Activated CD8-positive, alpha-beta memory T cell treated with anti-CD3 and anti-CD28 coated beads, Interleukin-2, amount 50 U/mL, for 1 hour (primary cell): ENCODE results near the gene FKBP10.
"Not testable (repeated sequence)": the region's sequence is repeated elsewhere in the genome, so short reads cannot be mapped to it uniquely, and the experiment has no call there.

ENCODE experiments used
- DNase-seq: peaks from one replicate; pipeline ENCODE4 v3.0.0-alpha.2; 2020; ENCODE audit errors: extremely low read depth

FKBP10 gene

GRCh38 chr17:41810659-41811548 is 1.9 kb upstream of the FKBP10 start:
- no peak for DNase-seq

GRCh38 chr17:41811549-41812380 is 1.0 kb upstream of the FKBP10 start, which contains the start of gene P3H4:
Gene P3H4 (minus strand): TSS chr17:41811949. CDS start chr17:41811915, 34 bp downstream.
- peak; percentile 13 for DNase-seq

- DNase-seq: no peak
These were observed 412 bp downstream of the FKBP10 start for GRCh38 chr17:41813152-41813680.

GRCh38 chr17:41813699-41814124 is 908 bp downstream of the FKBP10 start:
- no peak for DNase-seq

GRCh38 chr17:41814195-41814594 is 1.4 kb downstream of the FKBP10 start:
- DNase-seq: no peak

GRCh38 chr17:41816637-41817320 is 4.0 kb downstream of the FKBP10 start:
- no peak for DNase-seq

GRCh38 chr17:41818024-41818423 is 5.2 kb downstream of the FKBP10 start:
- DNase-seq: no peak

- DNase-seq: no peak
These were observed 9.0 kb downstream of the FKBP10 start for GRCh38 chr17:41821776-41822175.

GRCh38 chr17:41822216-41823140 is 9.7 kb downstream of the FKBP10 start:
- DNase-seq: no peak

GRCh38 chr17:41823141-41823524 is 10.3 kb downstream of the FKBP10 start:
- DNase-seq: no peak

- DNase-seq: no peak
These were observed 10.8 kb downstream of the FKBP10 start for GRCh38 chr17:41823580-41823979.

GRCh38 chr17:41824086-41824485 is 11.3 kb downstream of the FKBP10 start:
- DNase-seq: no peak

- DNase-seq: no peak
These were observed 12.5 kb downstream of the FKBP10 start for GRCh38 chr17:41825175-41825845.

GRCh38 chr17:41829961-41830360 is 17.2 kb downstream of the FKBP10 start:
- DNase-seq: not testable (repeated sequence)

GRCh38 chr17:41835214-41835799 is 22.5 kb downstream of the FKBP10 start:
- DNase-seq: no peak

- DNase-seq: peak; percentile 11
These were observed 23.2 kb downstream of the FKBP10 start, which contains the start of gene NT5C3B for GRCh38 chr17:41835800-41836549. Gene NT5C3B (minus strand): TSS chr17:41836232. CDS start chr17:41836193, 39 bp downstream.

- DNase-seq: no peak
These were observed 23.9 kb downstream of the FKBP10 start for GRCh38 chr17:41836550-41837196.
